DMS114 treated with DMSO at 0.1 percent for 48 hours (cell line): ENCODE results near the gene GTF3C2.

ENCODE experiments used
- DNase-seq: peaks from one replicate; lab custom pipeline; 2025; ENCODE audit not compliant: unreplicated experiment; lab: John Stamatoyannopoulos, UW

Gene GTF3C2, protein sequence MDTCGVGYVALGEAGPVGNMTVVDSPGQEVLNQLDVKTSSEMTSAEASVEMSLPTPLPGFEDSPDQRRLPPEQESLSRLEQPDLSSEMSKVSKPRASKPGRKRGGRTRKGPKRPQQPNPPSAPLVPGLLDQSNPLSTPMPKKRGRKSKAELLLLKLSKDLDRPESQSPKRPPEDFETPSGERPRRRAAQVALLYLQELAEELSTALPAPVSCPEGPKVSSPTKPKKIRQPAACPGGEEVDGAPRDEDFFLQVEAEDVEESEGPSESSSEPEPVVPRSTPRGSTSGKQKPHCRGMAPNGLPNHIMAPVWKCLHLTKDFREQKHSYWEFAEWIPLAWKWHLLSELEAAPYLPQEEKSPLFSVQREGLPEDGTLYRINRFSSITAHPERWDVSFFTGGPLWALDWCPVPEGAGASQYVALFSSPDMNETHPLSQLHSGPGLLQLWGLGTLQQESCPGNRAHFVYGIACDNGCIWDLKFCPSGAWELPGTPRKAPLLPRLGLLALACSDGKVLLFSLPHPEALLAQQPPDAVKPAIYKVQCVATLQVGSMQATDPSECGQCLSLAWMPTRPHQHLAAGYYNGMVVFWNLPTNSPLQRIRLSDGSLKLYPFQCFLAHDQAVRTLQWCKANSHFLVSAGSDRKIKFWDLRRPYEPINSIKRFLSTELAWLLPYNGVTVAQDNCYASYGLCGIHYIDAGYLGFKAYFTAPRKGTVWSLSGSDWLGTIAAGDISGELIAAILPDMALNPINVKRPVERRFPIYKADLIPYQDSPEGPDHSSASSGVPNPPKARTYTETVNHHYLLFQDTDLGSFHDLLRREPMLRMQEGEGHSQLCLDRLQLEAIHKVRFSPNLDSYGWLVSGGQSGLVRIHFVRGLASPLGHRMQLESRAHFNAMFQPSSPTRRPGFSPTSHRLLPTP

DNA sequence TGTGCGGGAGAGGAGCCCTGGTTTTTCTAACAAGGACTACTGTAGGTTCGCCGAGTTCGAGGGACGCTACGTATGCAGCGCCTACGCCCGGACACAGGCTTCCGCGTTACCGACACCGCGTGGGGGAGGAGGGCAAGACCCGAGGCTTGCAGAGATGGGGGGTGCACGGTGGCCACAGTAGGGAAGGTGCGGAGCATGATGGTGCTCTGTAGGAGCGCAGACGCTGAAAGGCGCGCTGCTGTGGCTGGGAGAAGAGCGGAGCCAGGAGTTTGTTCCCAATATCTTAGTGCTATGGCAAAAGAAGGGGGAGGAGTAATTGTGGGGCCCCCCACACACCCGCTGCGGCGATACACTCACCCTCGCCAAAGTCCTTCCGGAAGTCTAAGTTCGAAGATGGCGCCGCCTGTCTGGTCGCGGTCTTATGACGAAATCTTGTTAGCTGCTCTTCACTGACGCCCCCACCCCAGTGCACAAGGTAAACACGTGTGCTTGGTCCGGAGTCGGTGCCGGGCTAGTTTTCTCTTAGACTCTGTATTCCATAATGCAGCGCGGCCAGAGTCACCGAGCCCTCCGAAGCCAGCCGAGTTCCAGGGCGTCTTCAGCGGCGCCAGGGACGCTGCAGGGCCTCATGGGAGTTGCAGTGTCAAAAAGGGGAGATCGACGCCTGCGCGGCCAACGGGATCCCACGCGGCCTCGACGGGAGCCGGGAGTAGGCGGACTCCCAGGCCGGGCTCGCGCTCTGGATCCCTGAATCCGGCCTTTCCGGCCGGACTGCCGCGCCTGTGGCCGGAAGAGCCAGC lies at the start of gene GTF3C2:
Gene GTF3C2, minus strand, starts transcription at position 383 of the 800 bp plus-strand sequence. CDS start 13,210 bp downstream, outside the sequence.
- peak; percentile 95 for DNase-seq

DNA sequence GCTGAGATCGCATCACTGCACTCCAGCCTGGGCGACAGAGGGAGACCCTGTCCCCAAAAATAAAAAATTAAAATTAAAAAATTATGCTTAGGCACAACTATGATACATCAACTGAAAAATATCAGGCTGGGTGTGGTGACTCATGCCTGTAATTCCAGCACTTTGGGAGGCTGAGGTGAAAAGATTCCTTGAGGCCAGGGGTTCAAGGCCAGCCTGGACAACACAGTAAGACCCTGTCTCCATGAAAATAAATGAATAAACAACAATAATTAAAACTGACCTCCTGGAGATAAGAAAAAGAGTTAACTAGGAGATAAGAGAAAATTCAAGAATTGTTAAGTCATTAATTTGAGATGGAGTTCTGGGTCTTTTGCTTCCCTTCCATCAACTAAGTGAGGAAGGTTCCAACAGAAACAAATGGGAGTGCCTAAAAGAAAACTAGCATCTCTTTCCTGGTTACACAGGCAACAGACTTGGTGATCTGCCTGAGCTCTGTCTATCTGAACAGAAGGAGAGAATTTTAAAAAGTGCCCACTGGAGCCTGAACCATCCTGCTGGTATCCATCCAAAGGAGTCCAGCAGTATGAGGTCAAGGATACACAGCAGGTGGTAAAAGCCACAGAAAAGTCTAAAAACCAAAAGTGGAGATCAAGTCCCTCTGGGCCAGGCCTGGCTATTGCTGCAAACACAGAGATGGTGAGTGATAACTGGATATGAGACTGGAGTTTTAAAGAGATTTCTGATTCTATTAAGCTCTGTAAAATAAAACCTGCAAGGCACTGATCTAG lies 44.0 kb upstream of the GTF3C2 start:
- no peak for DNase-seq

DNA sequence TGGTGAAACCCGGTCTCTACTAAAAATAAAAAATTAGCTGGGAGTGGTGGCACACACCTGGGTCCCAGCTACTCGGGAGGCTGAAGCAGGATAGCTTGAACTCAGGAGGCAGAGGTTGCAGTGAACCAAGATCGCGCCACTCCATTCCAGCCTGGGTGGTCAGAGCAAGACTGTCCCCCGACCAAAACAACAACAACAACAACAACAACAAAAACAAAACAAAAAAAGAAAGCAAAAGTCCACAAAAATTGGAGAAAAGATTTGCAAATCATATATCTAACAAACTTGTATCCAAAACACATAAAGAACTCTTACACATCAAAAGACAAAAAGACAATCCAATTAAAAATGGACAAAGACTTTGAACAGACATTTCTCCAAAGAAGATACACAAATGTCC lies 42.4 kb upstream of the GTF3C2 start:
- no peak for DNase-seq

DNA sequence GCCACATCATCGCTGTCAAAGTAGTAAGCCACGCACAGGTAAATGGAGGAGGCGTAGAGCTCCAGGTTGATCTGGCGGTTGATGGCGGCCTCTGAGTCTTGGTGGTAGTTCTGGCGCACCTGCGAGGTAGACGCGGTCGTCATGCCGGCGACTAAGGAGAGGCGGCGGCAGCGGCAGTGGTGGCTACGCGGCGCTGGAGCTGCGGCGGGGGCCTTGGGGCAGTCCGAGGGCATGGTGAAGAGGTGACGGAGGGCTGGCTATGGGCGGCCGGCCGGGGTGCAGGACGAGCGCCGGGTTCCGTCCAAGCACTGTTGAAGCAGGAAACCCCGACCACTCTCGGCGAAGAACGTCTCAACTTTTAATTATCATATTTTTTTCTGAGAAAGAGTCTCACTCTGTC lies 36.7 kb upstream of the GTF3C2 start:
- no peak for DNase-seq

DNA sequence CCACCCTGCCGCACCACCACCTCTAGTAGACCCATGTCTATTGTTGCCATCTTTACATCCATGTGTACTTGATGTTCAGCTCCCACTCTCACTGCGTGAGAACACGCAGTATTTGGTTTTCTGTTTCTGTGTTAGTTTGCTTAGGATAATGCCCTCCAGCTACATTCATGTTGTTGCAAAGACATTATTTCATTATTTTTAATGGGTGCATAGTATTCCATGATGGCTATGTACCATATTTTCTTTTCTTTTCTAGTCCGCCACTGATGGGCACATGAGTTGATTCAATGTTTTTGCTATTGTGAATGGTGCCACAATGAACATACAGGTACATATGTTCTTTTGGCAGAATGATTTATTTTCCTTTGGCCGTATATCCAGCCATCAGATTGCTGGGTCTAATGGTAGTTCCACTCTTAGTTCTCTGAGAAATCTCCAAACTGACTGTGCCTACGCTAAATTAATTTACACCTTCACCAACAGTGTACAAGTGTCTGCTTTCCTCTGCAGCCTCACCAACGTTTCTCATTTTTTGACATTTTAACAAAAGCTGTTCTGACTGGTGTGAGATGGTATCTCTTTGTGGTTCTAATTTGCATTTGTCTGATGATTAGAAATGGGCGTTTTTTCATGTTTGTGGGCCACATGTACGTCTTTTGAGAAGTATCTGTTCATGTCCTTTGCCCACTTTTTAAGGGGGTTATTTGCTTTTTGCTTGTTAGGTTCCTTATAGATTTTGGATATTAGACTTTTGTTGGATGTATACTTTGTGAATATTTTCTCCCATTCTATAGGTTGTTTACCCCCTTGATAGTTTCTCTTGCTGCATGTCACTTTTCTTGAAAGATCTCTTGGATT lies 34.5 kb upstream of the GTF3C2 start:
- no peak for DNase-seq

DNA sequence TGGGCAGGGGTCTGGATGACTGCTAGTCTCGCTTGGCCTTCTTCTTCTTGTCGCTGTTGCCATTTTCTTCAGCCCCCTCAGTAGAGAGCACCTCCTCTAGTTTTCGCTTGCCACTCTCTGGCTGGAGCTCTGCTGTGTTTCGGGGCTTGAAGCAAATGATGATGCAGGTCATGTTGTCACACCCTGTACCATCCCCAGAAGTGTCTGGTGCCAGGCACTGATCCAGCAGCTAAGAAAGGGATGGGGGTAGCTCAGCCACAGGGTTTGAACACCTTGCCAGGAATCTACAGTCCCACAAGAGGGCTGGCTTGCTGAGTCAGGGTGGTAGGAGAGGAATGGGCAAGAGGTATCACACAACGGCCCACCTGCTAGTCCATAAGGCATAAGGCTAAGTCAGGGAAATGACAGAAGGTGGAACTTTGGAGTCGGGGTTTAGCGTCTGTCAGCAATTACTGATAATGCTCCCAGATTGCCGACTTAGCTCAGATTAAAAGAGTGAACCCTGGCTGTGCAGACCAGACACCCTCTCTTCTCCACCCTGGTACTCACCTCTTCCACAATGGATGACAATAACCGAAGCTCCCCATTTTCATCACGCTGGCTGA lies 25.1 kb upstream of the GTF3C2 start:
- DNase-seq: no peak

DNA sequence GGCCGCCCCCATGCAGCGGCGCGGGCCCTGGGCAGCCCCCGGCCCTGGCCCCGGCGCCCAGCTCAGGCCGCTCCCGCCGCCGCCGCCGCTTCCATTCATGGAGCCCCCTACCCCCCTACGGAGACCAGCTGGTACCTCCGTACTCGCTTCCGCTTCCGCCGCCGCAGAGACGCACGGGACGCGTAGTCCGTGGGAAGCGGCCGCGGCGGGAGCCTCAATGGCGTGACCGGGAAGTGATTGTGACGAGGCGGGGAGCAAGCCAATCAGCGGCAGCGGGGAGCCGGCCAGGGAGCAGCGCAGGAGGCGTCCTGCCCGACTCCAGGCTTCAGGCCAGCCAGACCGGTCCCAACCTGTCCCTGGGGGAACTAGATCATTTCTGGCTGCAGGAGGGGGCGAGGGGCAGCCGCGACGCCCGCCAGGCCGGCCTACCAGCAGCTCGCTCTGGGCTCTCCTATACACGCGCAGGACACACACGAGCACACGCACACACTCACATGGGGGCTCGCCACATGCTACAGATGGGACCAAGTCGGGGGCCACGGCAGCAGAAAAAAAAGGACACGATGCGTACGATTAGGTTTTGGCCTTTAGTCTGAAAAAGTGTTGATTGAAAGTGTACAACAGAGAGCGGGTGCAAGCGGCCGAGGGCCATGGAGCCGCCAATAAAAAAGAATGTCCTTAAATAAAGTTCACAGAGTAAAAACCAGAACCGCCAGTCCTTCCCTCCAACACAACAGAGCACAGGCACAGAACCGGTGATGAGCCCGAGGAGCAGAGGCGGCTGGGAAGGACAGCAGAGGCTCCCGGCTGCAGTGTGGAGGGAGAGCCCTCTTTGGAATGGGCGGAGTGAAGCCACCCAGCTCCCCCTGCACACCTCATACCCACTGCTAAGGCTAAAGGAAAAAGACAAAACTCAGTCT lies 24.3 kb upstream of the GTF3C2 start, which contains the start of gene ZNF513:
Gene ZNF513, minus strand, starts transcription at position 109 of the 920 bp plus-strand sequence. CDS start 208 bp downstream, outside the sequence.
- DNase-seq: peak; percentile 89

DNA sequence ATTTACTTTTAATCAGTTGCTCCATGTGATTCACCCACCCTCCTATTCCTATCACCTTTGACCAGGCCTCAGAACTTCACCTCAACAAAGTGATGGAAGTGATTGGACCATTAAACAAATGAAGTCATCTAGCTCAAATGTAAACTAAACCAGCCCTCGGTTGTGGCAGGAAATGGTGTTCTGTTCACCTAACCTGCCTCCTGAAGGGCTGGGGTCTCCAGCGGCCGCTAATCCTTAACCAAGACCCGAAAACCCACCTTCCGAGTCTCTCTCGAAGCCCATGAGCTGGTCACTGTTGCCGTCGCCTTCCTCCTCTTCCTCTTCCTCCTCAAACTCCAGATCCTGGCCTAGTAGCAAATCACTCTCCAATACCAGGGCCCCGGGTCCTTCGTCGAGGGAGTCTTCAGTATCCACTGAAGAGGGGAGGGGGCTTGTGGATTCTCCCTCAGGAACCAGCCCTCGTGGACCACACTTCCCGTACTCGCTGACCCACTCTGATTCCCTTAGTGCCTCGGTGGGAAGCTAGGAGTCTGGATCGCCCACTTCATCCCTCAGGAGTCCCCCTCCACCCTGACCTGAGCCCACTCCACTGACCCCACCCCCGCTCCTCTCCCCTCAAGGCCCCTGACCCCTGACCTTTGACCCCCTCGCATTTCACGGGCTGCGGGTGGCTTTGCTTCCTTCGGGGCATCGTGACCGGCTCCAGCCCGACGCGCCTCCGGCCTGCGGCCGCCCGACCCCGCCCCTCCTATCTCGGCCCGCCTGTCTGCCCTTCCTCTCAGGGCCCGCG lies 23.5 kb upstream of the GTF3C2 start:
- no peak for DNase-seq

DNA sequence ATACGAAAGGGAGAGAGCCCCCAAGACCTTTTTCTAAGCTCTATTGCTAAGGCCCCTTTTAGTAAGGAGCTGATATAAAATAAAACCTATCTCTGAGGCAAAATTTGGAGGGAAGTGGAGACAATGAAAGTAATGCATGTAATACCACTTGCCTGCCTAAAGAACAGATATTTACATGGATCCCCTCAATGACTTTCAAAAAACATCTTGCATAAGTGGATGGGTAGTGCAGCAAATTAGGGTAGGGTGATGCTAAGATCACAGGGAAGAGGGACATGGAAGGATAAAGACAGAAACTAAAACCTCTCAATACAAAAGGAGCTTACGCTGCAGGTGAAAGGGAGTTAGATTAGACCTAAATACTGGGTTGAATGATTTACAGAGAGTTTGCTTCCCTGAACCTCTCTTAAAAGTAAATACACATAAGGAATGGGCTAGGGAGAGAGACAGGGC lies 22.8 kb upstream of the GTF3C2 start:
- DNase-seq: no peak

DNA sequence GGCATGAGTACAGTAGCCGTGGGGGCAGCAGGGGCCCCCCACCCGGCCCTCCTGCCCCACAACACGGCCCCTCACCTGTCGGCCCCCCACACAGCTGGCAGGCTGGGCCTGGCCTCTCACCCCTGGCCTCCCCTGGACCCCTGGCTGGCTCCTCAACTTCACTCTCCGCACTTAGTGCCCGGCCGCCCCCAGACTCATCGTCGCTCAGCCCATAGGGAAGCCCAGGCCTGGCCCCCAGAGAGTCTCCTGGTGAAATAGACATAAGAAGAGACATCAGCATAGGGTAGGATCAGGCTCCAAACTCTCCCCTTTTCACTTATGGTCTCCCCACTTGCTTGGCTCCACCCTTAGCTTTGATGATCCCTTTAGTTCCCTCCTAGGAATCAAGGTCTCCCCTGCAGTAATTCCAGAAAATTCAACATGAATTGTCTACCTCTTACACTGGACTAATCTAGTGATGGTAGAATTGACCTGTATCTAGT lies 22.3 kb upstream of the GTF3C2 start:
- no peak for DNase-seq

DNA sequence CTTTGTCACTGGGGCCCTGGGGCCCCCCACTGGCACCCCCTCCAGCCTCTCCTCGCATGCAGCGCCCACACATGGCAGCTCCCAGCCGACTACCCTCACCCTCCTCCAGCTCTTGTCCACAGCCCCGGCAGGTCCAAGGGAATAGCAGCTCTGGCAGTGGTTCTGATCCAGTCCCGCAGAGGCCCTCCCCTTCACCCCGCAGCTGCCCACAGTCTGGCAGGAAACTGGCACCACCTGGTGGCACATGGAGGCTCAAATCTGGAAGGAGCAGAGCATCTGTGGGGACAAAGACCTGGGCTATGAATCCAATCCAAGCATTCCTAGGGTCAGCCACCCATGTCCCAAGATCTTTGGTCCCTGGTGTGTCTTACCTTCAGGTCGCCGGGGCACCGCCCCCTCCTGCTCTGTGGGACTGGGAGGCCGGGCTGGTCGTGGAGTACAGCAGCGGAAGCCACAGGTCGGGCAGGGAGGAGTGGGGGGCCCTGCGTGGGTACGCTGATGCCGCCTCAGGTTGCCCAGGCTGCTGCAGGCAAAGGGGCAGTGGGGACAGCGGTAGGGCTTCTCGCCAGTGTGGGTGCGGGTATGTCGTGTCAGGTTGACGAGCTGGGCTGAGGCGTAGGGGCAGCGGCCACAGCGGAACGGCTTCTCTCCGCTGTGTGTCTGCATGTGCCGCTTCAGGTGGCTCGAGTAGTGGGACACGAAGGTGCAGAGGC lies 21.7 kb upstream of the GTF3C2 start:
- peak; percentile 18 for DNase-seq

DNA sequence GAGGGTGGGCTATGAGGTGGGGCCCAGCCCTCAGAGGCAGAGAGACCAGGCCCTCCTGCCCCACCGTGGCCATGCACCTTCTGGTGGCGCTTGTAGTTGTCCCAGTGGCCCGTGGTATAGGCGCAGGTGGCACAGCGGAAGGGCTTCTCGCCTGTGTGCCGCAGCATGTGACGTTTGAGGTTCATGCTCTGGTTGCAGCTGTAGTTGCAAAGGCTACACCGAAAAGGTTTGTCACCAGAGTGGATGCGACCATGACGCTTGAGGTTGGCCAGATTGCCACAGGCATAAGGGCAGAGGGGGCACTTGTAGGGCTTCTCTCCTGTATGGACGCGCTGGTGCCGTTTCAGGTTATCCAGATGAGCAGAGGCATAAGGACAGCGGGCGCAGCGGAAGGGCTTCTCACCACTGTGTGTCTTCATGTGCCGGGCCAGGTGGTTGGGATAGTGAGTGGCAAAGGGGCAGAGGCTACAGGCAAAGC lies 21.1 kb upstream of the GTF3C2 start:
- DNase-seq: no peak

DNA sequence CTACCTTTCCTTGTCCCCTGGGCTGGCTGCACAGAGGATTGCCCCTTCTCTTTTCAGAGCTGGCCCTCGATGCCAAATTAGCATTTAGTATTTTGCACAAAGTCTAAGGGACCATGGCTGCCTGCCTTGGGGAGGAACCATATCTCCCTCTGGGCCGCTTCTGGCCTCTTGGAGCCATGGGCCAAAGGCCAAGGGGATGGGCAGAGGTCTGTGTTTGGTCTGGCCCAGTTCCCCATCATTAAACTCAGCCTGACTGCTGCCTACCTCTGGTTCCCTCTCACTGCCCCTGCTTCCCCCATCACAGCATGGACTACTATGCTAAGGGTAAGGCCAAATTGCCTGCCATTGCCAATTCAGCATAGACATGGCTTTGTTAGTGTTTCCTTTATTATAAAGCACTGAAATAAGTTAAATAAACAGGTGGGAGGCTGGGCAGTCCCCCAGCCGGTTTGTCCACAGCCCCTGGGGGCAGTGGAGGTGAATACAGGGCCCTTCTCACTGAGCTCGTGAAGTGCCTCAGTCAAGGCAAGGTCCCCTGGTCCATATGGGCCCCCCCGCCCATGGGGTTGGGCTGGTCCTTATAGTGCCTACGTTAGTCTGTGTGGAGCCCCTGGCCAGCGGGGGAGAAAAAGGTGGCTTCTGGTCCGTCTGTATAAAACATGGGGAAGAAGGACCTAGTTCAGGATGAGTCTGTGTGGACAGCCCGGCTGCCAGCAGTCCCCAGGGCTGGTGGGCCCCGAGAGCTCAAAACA lies 20.5 kb upstream of the GTF3C2 start:
- no peak for DNase-seq

DNA sequence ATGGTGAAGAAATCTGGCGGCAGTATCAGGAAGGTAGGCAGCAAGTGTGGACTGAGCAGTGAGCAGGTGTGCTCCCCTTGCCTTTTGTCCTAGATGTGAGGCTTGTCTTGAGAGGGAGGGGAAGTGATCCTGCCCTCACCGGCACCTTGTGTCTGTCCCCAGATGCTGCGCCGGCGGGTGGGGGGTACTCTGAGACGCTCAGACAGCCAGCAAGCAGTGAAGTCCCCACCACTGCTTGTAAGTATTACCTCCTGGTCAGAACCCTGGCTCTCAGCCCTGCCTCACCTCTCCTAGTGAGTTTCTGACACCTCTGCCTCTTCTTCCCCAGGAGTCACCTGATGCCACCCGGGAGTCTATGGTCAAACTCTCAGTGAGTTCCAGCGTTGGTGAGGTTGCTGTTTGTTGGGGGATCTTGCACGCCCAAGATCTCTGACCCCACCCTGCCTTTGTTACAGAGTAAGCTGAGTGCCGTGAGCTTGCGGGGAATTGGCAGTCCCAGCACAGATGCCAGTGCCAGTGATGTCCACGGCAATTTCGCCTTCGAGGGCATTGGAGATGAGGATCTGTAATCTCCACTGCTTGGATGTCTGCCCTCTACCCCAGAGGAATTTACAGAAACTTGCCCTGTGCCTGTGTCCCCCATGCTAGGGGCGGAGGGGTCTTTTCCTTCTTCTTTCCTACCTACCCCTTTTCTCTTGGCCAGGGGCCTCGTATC lies 19.7 kb upstream of the GTF3C2 start:
- DNase-seq: no peak
